ENCODE measurements around the gene DCDC2C. TPM values are rescaled to one million over a fixed set of nuclear protein-coding genes. Genes with fewer than 3 reads are reported as not detected.
"Not testable (repeated sequence)": the region's sequence is repeated elsewhere in the genome, so short reads cannot be mapped to it uniquely, and the experiment has no call there.

The DCDC2C gene
- not detected for polyA plus RNA-seq (2012; ENCODE audit: missing spikeins)

DNA sequence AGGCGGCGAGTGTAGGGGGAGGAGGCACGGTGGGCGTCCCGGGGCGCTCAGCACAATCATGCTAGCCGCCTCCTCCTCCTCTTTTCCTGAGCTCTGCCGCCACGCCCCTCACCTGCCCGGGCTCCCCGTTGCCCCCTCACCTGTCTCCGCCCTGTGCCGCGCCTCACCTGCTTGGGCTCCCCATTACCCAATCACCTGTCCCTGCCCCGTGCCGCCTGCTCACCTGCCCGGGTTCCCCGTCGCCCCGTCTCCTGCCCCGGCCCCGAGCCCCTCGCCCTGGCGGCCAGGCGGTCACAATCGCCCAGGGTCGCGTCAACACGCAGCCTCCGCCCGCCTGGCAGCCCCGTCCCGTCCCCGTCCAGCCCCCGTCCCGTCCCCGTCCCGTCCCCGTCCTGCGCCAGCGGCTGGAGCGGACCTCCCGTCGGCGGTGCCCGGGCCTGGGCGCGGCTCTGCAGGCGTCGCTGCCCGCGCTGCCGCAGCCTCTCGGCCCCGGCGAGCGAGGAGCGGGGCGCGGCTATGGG, at the start of gene DCDC2C:
TSS of gene DCDC2C (plus strand) at position 340 of the 521 bp plus-strand sequence. CDS start at position 517, 177 bp downstream.
- DNase-seq (ENCODE audit: insufficient read length) = no peak
- FAIRE-seq = no peak
- TF ChIP-seq TAF1 (IDR thresholded peaks at IDR 0.05; ENCODE audit: borderline replicate concordance, low read depth, low read length) (no peak), POLR2AphosphoS5 (IDR thresholded peaks at IDR 0.05; ENCODE audit: low read depth, low read length) (no peak), POLR2A (IDR thresholded peaks at IDR 0.05; ENCODE audit: low read depth, low read length) (no peak)

- FAIRE-seq (no peak), DNase-seq (ENCODE audit: insufficient read length) (no peak)
- TF ChIP-seq POLR2AphosphoS5 (IDR thresholded peaks at IDR 0.05; ENCODE audit: low read depth, low read length) (no peak), POLR2A (IDR thresholded peaks at IDR 0.05; ENCODE audit: low read depth, low read length) (no peak), TAF1 (IDR thresholded peaks at IDR 0.05; ENCODE audit: borderline replicate concordance, low read depth, low read length) (no peak)
These were observed 49.4 kb upstream of the DCDC2C start for GRCh38 chr2:3654011-3654410.

- TF ChIP-seq POLR2A (IDR thresholded peaks at IDR 0.05; ENCODE audit: low read depth, low read length) (no peak), TAF1 (IDR thresholded peaks at IDR 0.05; ENCODE audit: borderline replicate concordance, low read depth, low read length) (no peak), POLR2AphosphoS5 (IDR thresholded peaks at IDR 0.05; ENCODE audit: low read depth, low read length) (no peak)
- FAIRE-seq (no peak), DNase-seq (ENCODE audit: insufficient read length) (no peak)
These were observed 48.7 kb upstream of the DCDC2C start for GRCh38 chr2:3654531-3655225.

DNA sequence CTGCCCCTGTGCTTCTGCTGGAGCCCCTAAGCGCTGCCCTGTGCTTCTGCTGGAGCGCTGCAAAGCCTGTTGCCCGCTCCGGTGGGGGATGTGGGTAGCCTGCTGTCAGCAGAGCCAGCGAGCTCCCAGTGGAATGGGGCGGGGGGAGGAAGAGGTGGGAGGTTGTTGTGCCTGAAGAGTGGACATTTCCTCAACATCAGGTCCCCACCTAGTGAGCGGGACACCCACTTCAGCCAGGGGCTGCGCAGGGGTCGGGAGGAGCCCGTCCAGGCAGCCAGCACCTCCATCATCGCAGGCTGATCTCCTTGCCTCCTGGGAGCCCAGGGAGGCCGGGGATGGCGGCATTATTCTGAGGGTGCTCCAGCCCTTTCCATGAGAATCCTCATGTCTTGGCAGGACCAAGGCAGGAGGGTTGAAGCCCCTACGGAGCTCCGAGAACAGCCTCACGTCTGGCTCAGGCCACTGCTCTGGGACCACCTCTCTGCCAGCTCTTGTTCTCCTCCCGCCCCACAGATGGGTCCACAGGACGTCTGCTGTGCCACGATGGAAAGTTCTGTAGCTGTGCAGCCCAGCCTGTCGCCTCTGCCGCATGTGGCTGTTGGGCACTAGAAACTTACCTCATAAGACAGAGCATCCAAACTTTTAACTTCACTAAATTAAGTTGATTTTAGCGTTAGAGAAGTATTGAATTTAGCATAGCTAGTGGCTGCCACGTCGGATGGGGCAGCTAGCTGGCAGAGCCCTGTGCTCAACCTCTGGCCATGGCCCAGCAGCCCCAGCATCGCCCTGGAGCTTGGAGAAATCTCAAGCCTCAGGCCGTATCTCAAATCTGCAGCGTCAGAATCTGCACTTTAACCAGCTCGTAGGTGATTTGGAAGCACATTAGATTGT, 47.3 kb upstream of the DCDC2C start:
- FAIRE-seq = no peak
- TF ChIP-seq POLR2AphosphoS5 (IDR thresholded peaks at IDR 0.05; ENCODE audit: low read depth, low read length) (no peak), TAF1 (IDR thresholded peaks at IDR 0.05; ENCODE audit: borderline replicate concordance, low read depth, low read length) (no peak), POLR2A (IDR thresholded peaks at IDR 0.05; ENCODE audit: low read depth, low read length) (no peak)
- no peak for DNase-seq (ENCODE audit: insufficient read length)

GRCh38 chr2:3656762-3657721, 46.3 kb upstream of the DCDC2C start:
- FAIRE-seq = no peak
- TF ChIP-seq POLR2AphosphoS5 (IDR thresholded peaks at IDR 0.05; ENCODE audit: low read depth, low read length) (no peak), POLR2A (IDR thresholded peaks at IDR 0.05; ENCODE audit: low read depth, low read length) (no peak), TAF1 (IDR thresholded peaks at IDR 0.05; ENCODE audit: borderline replicate concordance, low read depth, low read length) (no peak)
- DNase-seq (ENCODE audit: insufficient read length) = no peak

DNA sequence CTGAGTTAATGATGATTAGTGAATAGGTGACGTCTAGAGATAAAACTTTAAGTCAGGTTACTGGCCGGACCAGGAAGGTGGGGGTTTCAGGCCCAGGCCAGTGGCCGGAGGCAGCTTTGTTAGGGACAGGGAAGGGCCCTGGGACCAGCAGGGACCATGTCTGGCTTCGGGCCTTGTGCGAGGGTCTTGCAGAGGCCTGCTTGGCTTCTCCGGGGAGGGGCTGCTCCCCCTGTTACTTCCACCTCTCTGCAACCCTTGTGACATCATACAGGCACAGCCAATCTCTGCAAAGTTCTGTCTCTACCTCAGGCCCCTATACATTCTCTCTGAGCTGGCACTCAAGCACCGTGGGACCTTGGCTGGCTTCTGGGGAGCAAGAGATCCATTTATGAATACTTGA, 45.5 kb upstream of the DCDC2C start, which contains the start of gene ALLC:
TSS of gene ALLC (plus strand) at position 320 of the 400 bp plus-strand sequence. CDS start 12,958 bp downstream, outside the sequence.
- no peak for DNase-seq (ENCODE audit: insufficient read length)
- TF ChIP-seq POLR2A (IDR thresholded peaks at IDR 0.05; ENCODE audit: low read depth, low read length) = no peak
- no peak for TF ChIP-seq TAF1 (IDR thresholded peaks at IDR 0.05; ENCODE audit: borderline replicate concordance, low read depth, low read length)
- TF ChIP-seq POLR2AphosphoS5 (IDR thresholded peaks at IDR 0.05; ENCODE audit: low read depth, low read length) = no peak
- no peak for FAIRE-seq

DNA sequence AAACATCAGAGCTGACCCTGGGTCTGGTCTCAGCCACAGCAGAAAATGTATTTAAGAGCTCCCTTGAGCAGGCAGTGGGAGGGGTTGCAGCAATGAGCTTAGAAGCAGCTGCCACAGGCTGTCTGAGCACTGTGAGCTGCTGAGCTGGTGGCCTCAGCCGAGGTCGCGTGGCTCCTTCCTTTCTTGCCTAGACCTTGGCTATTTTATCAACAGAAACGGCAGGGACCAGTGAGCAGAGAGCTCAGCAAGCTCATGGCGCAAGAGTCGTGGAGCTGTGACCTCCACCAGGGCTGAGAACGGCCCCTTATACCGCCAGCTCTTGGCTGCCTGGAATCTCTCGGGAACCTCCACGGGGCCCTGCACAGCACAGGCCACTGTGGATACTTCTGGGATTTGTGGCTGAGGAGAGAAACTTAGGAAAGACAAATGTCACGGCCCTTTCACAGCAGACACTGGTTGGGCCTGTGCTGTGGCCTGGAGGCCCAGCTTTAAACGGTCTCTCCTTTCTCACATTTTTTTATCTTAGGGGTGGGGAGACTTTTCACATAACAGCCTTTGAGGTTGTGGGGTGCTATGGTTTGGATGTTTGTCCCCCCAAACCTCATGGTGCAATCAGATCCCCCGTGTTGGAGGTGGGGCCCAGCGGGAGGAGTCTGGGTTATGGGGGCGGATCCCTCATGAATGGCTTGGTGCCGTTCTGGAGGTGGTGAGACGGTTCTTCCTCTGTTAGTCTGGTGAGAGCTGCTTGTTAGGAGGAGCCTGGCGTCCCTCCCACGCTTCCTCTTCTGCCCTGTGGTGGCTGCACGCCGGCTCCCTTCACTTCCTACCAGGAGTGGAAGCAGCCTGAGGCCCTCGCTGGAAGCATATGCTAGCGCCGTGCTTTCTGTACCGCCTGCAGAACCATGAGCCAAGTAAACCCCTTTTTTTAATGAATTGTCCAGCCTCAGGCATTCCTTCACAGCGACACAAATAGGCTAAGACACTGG, 43.6 kb upstream of the DCDC2C start:
- no peak for DNase-seq (ENCODE audit: insufficient read length)
- no peak for FAIRE-seq
- no peak for TF ChIP-seq POLR2A (IDR thresholded peaks at IDR 0.05; ENCODE audit: low read depth, low read length)
- TF ChIP-seq POLR2AphosphoS5 (IDR thresholded peaks at IDR 0.05; ENCODE audit: low read depth, low read length) = no peak
- TF ChIP-seq TAF1 (IDR thresholded peaks at IDR 0.05; ENCODE audit: borderline replicate concordance, low read depth, low read length) = no peak

- FAIRE-seq; DNase-seq (ENCODE audit: insufficient read length): not testable (repeated sequence)
These were observed 42.7 kb upstream of the DCDC2C start for GRCh38 chr2:3660640-3661039.

DNA sequence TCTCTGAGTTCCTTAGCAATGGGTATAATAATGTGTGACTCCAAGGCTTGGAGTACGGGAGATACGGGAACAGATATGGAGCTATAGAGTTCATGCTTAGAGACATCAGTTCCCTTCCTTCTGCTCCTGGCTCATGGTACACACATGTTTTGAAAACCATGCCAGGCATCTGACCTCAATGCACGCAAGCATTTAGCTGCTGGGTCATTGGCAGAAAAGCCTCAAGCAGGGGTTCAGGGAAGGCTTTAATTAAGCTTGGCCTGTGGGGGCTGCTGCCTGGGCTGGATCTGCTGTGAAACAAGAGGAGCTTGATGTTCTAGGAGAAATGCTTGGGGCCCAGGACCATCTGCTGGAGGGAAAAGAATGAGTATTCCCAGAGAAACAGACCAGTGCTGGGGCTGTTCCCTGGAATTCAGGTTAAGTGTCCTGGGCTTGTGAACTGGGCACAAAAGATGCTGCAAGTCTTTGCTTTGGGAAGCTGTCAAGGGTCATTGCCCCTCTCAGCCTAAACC, 42.2 kb upstream of the DCDC2C start:
- DNase-seq (ENCODE audit: insufficient read length) = no peak
- no peak for FAIRE-seq
- TF ChIP-seq TAF1 (IDR thresholded peaks at IDR 0.05; ENCODE audit: borderline replicate concordance, low read depth, low read length) = no peak
- no peak for TF ChIP-seq POLR2AphosphoS5 (IDR thresholded peaks at IDR 0.05; ENCODE audit: low read depth, low read length)
- TF ChIP-seq POLR2A (IDR thresholded peaks at IDR 0.05; ENCODE audit: low read depth, low read length) = no peak

DNA sequence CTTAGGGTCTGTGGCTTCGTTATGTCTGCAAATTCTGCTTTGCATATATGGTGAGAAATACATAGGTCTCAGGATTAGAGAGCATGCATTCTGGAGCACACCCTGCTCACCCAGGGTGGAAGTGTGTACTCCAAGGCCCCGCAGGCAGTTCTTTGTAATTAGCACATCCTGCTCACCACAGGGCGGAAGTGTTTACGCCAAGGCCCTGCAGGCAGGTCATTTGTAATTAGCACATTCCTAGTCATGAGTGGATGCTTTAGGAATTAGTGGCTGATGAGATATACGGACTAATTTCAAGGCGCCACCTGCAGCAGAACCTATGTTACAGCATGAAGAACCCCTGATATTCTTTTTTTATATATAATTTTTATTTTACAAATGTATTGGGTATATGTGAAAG, 41.1 kb upstream of the DCDC2C start:
- DNase-seq (ENCODE audit: insufficient read length) (no peak), FAIRE-seq (no peak)
- TF ChIP-seq POLR2AphosphoS5 (IDR thresholded peaks at IDR 0.05; ENCODE audit: low read depth, low read length) = no peak
- TF ChIP-seq TAF1 (IDR thresholded peaks at IDR 0.05; ENCODE audit: borderline replicate concordance, low read depth, low read length) = no peak
- no peak for TF ChIP-seq POLR2A (IDR thresholded peaks at IDR 0.05; ENCODE audit: low read depth, low read length)

All from GM12892 (cell line).